PC-9 (cell line): ENCODE measurements around the gene RAB36.

Source experiments
- CTCF ChIP-seq: fragments of 200-600 bp; sonication (generic); conservative IDR thresholded peaks from 2 replicates; pipeline ENCODE4 v1.6.1; 2017; ENCODE audit warnings: mixed run types, antibody characterized with exemption, mild to moderate bottlenecking, moderate library complexity
- EZH2 ChIP-seq: fragments of 200-600 bp; sonication (generic); IDR thresholded peaks from 2 replicates; pipeline ENCODE4 v1.8.0; 2017; ENCODE audit warnings: antibody characterized with exemption, low read depth

DNA sequence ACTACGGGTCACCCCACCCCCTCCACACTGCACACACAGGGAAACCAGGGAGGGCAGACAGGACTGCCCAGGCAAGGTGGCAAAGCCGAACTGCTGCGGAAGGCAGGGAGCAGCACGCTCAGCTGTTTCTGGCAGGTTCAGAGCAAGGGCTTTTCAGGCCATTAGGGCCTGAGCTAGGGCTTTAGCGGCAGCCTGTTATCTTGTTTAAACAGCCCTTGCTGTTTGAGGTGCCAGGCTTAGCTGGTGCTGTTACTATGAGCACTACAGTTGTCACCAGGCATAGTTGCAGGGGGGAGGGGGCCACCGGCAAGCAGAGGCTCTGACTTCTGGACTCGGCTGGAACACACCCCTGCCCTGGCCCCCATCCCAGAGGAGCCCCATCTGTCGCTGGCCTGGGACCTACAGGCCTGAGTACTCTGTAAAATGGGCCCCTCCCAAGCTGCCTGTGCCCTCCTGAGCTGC lies 38.3 kb upstream of the RAB36 start:
- TF ChIP-seq CTCF: no peak
- TF ChIP-seq EZH2: no peak
